MM.1S (cell line): ENCODE measurements around the gene EPHA3.

Experiments
- DNase-seq: peaks from one replicate; pipeline ENCODE4 v3.0.0-alpha.2; 2015
- H2AFZ ChIP-seq: fragments of 300-600 bp; sonication (generic); 2 replicates; pipeline ENCODE4 v1.6.0; 2016; ENCODE audit warnings: antibody characterized with exemption, low read length
- H3F3A ChIP-seq: fragments of 300-600 bp; sonication (generic); 2 replicates; pipeline ENCODE4 v1.6.1; 2016; ENCODE audit warnings: mild to moderate bottlenecking, antibody characterized with exemption, low read length, moderate library complexity, mixed read lengths; ENCODE audit not compliant: insufficient read depth
- H3K27ac ChIP-seq: fragments of 300-600 bp; sonication (generic); 2 replicates; pipeline ENCODE4 v1.5.1; 2016; ENCODE audit warnings: mild to moderate bottlenecking, low read length
- H3K27me3 ChIP-seq: fragments of 300-600 bp; sonication (generic); replicated peaks from 2 replicates; pipeline ENCODE4 v1.6.0; 2016; ENCODE audit warnings: low read length; ENCODE audit not compliant: insufficient read depth
- H3K36me3 ChIP-seq: fragments of 300-600 bp; sonication (generic); replicated peaks from 2 replicates; pipeline ENCODE4 v1.6.1; 2016; ENCODE audit warnings: mild to moderate bottlenecking, low read length, mixed read lengths; ENCODE audit not compliant: insufficient read depth
- H3K4me1 ChIP-seq: fragments of 300-600 bp; sonication (generic); 2 replicates; pipeline ENCODE4 v1.6.1; 2016; ENCODE audit warnings: low read length, mixed read lengths
- H3K4me2 ChIP-seq: fragments of 300-600 bp; sonication (generic); 2 replicates; pipeline ENCODE4 v1.6.0; 2016; ENCODE audit warnings: low read depth, low read length
- H3K4me3 ChIP-seq: fragments of 300-600 bp; sonication (generic); 2 replicates; pipeline ENCODE4 v1.5.1; 2016; ENCODE audit warnings: low read length, mixed read lengths
- H3K79me2 ChIP-seq: fragments of 300-600 bp; sonication (generic); 2 replicates; pipeline ENCODE4 v1.6.1; 2016; ENCODE audit warnings: mixed run types, low read length, mixed read lengths
- H3K9ac ChIP-seq: fragments of 300-600 bp; sonication (generic); 2 replicates; pipeline ENCODE4 v1.6.1; 2016; ENCODE audit warnings: low read length, mixed read lengths
- H3K9me2 ChIP-seq: fragments of 300-600 bp; sonication (generic); replicated peaks from 2 replicates; pipeline ENCODE4 v1.6.1; 2016; ENCODE audit warnings: mild to moderate bottlenecking, low read length, mixed read lengths; ENCODE audit not compliant: insufficient read depth
- H3K9me3 ChIP-seq: fragments of 300-600 bp; sonication (generic); replicated peaks from 2 replicates; pipeline ENCODE4 v1.6.1; 2016; ENCODE audit warnings: mild to moderate bottlenecking, low read length, mixed read lengths; ENCODE audit not compliant: insufficient read depth
- H4K20me1 ChIP-seq: fragments of 300-600 bp; sonication (generic); 2 replicates; pipeline ENCODE4 v1.6.1; 2016; ENCODE audit warnings: mild to moderate bottlenecking, low read length, moderate library complexity, mixed read lengths; ENCODE audit not compliant: insufficient read depth
- EZH2 ChIP-seq: fragments of 300-600 bp; sonication (generic); optimal IDR thresholded peaks from 2 replicates; pipeline ENCODE3; 2017; ENCODE audit warnings: low read depth, mild to moderate bottlenecking, antibody characterized with exemption, low read length, mixed read lengths
- EZH2phosphoT487 ChIP-seq: fragments of 300-600 bp; sonication (generic); IDR thresholded peaks from 2 replicates; pipeline ENCODE4 v1.6.1; 2018; ENCODE audit warnings: antibody characterized with exemption, low read length
- TF ChIP-seq, protein P1 (sequence below): fragments of 300-600 bp; sonication (generic); IDR thresholded peaks from 2 replicates; pipeline ENCODE4 v1.5.1; 2016; ENCODE audit warnings: antibody characterized with exemption, low read length, mixed read lengths

The EPHA3 gene

DNA sequence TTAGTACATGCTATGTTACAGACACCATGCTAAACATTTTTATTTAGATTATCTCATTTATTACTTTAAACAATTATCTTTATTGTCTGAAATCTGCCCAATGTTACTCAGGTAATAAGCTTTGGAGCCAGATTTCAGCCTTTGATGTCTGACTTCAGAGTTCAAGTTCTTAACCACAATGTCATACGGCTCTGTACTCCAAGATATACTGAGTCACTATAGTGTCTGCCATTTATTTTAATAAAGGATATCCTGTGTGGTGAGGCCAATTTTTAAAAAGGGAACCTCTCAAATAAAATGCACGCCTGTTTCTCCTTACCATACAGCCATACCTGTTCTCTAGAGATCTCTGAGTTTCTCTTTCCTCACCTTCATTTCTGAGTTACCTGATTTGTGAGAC, 193.1 kb downstream of the EPHA3 start:
- TF ChIP-seq EZH2 (no peak), EZH2phosphoT487 (no peak)
- TF ChIP-seq, protein P1, sequence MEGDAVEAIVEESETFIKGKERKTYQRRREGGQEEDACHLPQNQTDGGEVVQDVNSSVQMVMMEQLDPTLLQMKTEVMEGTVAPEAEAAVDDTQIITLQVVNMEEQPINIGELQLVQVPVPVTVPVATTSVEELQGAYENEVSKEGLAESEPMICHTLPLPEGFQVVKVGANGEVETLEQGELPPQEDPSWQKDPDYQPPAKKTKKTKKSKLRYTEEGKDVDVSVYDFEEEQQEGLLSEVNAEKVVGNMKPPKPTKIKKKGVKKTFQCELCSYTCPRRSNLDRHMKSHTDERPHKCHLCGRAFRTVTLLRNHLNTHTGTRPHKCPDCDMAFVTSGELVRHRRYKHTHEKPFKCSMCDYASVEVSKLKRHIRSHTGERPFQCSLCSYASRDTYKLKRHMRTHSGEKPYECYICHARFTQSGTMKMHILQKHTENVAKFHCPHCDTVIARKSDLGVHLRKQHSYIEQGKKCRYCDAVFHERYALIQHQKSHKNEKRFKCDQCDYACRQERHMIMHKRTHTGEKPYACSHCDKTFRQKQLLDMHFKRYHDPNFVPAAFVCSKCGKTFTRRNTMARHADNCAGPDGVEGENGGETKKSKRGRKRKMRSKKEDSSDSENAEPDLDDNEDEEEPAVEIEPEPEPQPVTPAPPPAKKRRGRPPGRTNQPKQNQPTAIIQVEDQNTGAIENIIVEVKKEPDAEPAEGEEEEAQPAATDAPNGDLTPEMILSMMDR, result no peak
- Histone ChIP-seq H3K4me3 (no peak overlapping the region), H3K9me2 (no peaks in the 10 kb centered on the region), H3K4me1 (no peaks in the 10 kb centered on the region), H3K27me3 (no peaks in the 10 kb centered on the region), H3F3A (no peaks in the 10 kb centered on the region), H2AFZ (no peak overlapping the region), H3K9me3 (no peaks in the 10 kb centered on the region), H3K9ac (no peak overlapping the region), H3K27ac (no peak overlapping the region), H3K36me3 (no peaks in the 10 kb centered on the region), H3K4me2 (no peak overlapping the region), H3K79me2 (no peaks in the 10 kb centered on the region), H4K20me1 (no peaks in the 10 kb centered on the region)
- no peak for DNase-seq

DNA sequence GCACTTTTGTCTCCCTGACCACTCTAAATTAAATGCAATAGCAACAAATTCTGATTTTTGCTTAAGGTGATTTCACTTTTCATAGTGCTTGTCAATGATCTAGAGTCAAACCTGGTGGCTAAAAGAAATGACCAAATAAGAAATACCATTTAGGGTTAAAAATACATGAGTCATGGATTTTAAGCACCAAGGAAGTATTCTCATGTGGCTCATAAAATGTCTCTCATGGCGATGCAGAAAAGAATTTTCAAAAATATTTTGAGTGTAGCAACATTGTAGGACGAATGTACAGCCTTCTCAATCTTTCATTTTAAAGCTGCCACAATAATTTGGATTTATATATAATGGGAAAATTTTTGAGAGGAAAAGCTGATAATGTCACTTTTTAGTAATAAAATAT, 193.6 kb downstream of the EPHA3 start:
- Histone ChIP-seq H3K79me2 (no peaks in the 10 kb centered on the region), H3K4me2 (no peak overlapping the region), H2AFZ (no peak overlapping the region), H3F3A (no peaks in the 10 kb centered on the region), H3K27me3 (no peaks in the 10 kb centered on the region), H4K20me1 (no peaks in the 10 kb centered on the region), H3K4me3 (no peak overlapping the region), H3K9ac (no peak overlapping the region), H3K27ac (no peak overlapping the region), H3K9me2 (no peaks in the 10 kb centered on the region), H3K36me3 (no peaks in the 10 kb centered on the region), H3K4me1 (no peaks in the 10 kb centered on the region), H3K9me3 (no peaks in the 10 kb centered on the region)
- no peak for DNase-seq
- no peak for TF ChIP-seq EZH2phosphoT487
- TF ChIP-seq EZH2, result no peak
- TF ChIP-seq, protein P1, result no peak

DNA sequence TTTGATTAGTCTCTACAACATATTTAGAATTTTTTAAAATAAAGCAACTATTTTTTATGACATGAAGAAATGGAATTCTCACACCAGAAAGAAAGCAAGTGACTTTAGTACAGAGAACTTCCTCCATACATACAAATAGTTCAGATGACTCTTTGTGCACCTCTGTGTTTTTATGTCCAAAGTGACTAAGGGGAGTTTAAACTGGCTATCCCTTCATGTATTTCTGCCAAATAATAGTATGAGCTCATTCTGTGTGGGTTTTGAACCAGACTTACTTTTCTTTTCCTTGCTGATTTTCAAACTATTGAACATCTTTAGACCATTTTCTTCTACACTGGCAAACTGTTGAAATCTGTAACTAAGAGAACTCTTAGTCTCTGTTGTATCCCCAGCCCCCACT, 196.3 kb downstream of the EPHA3 start:
- Histone ChIP-seq H3K9me2 (no peaks in the 10 kb centered on the region), H3K36me3 (no peaks in the 10 kb centered on the region), H3K79me2 (no peaks in the 10 kb centered on the region), H3K4me2 (no peak overlapping the region), H3K4me1 (no peaks in the 10 kb centered on the region), H3K27ac (no peak overlapping the region), H4K20me1 (no peaks in the 10 kb centered on the region), H3K9ac (no peak overlapping the region), H3K27me3 (no peaks in the 10 kb centered on the region), H3K9me3 (no peaks in the 10 kb centered on the region), H3K4me3 (no peak overlapping the region), H2AFZ (no peak overlapping the region), H3F3A (no peaks in the 10 kb centered on the region)
- TF ChIP-seq EZH2 (no peak), EZH2phosphoT487 (no peak)
- TF ChIP-seq, protein P1, result no peak
- no peak for DNase-seq
